DND-41 (cell line): Measurements from ENCODE around the gene ALKBH5.

ENCODE experiments used
- ATAC-seq: fragments of 200-7000 bp; cut with Tn5 transposase; 3 replicates; pipeline ENCODE4 v1.9.1; 2021; ENCODE audit warnings: low read depth; ENCODE audit not compliant: insufficient read depth
- DNase-seq: peaks from one replicate; pipeline ENCODE4 v3.0.0-alpha.2; 2020
- H2AFZ ChIP-seq: 2 replicates; pipeline ENCODE4 v1.6.0; 2012; ENCODE audit warnings: low read depth, low read length
- H3K27ac ChIP-seq: 2 replicates; pipeline ENCODE4 v1.5.1; 2012; ENCODE audit warnings: low read length, inconsistent platforms
- H3K27me3 ChIP-seq: fragments of 200-600 bp; sonication (generic); 2 replicates; pipeline ENCODE4 v1.6.0; 2012; ENCODE audit warnings: low read length, mild to moderate bottlenecking, inconsistent platforms; ENCODE audit not compliant: insufficient read depth, poor library complexity
- H3K36me3 ChIP-seq: 2 replicates; pipeline ENCODE4 v1.5.1; 2012; ENCODE audit warnings: low read length, inconsistent platforms; ENCODE audit not compliant: insufficient read depth
- H3K4me1 ChIP-seq: 2 replicates; pipeline ENCODE4 v1.5.1; 2012; ENCODE audit warnings: mild to moderate bottlenecking, low read length; ENCODE audit not compliant: insufficient read depth
- H3K4me2 ChIP-seq: 2 replicates; pipeline ENCODE4 v1.6.0; 2012; ENCODE audit warnings: mild to moderate bottlenecking, moderate library complexity, low read length, inconsistent platforms; ENCODE audit not compliant: insufficient read depth
- H3K4me3 ChIP-seq, 2 experiments: fragments of 200-600 bp in 1 of 2; shearing (Covaris generic) in 1 of 2; 2 replicates each; pipeline ENCODE4 v1.5.1; 2012 to 2016; ENCODE audit warnings: inconsistent platforms in 2 of 2, low read length in 2 of 2, mild to moderate bottlenecking in 2 of 2, low read depth in 1 of 2, moderate library complexity in 1 of 2
- H3K79me2 ChIP-seq: 2 replicates; pipeline ENCODE4 v1.6.0; 2012; ENCODE audit warnings: low read length, inconsistent platforms; ENCODE audit not compliant: insufficient read depth
- H3K9ac ChIP-seq: 2 replicates; pipeline ENCODE4 v1.6.0; 2012; ENCODE audit warnings: low read depth, mild to moderate bottlenecking, inconsistent platforms, low read length, moderate library complexity
- H3K9me3 ChIP-seq: 2 replicates; pipeline ENCODE4 v1.5.1; 2012; ENCODE audit warnings: low read length, moderate library complexity, mild to moderate bottlenecking, inconsistent platforms; ENCODE audit not compliant: insufficient read depth, severe bottlenecking
- H4K20me1 ChIP-seq: 2 replicates; pipeline ENCODE4 v1.6.0; 2012; ENCODE audit warnings: low read length; ENCODE audit not compliant: insufficient read depth
- EZH2 ChIP-seq: IDR thresholded peaks from 3 replicates; pipeline ENCODE4 v1.6.1; 2012; ENCODE audit warnings: borderline replicate concordance, low read depth, mild to moderate bottlenecking, moderate library complexity, low read length, inconsistent platforms; ENCODE audit not compliant: severe bottlenecking
- TF ChIP-seq, protein P1 (sequence below): IDR thresholded peaks from 2 replicates; pipeline ENCODE4 v1.5.1; 2012; ENCODE audit warnings: borderline replicate concordance, low read length, moderate library complexity, mild to moderate bottlenecking; ENCODE audit not compliant: poor library complexity, severe bottlenecking; ENCODE audit errors: extremely low read depth

ALKBH5 gene

DNA sequence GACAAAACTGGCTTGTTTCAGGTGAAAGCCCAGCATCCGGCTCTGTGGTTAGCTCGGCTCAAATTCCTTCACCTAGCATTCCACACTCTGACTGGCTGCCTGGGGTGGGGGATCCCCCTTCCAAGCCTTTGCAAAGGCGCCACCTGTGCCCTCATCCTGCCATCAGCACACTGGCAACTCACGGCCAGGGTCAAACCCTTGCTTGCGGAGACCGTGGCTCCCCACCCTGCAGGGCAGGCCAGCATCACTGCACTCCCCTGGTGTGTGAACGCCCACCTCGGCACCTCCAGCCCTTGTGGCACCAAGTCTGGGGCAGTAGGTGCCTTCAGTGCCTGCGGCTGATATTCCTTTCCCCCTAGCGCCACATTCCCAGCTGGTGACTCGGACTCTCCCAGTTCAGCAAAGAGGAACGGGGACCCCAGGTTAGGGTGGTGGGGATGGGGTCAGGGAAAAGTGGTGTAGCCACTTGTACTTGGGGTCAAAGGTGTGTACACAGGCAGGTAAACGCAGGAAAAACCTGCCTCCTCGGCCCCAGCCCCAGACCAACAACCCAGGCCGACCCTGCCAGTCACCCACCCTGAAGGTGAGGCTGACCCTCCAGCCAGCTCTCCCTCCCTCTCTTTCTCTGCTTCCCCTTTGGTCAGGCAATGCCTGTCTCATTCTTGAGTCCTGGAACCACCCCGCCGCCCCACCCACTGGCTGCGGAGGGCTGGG is 73.8 kb downstream of the ALKBH5 start:
- Histone ChIP-seq H3K4me1 (peaks cover 54% of the 10 kb centered on the region), H3K9me3 (no peaks in the 10 kb centered on the region), H4K20me1 (peaks cover 42% of the 10 kb centered on the region; the same call in 1 of the 2 replicates), H3K36me3 (peaks cover 45% of the 10 kb centered on the region), H2AFZ (peak overlapping the region; percentile 93), H3K4me2 (peak overlapping the region; percentile 91), H3K79me2 (peaks cover 46% of the 10 kb centered on the region), H3K9ac (peak overlapping the region; percentile 92), H3K27ac (peak overlapping the region; percentile 81), H3K4me3 (peak overlapping the region; percentile 70 to 74), H3K27me3 (no peaks in the 10 kb centered on the region)
- no peak for TF ChIP-seq EZH2
- TF ChIP-seq, protein P1, sequence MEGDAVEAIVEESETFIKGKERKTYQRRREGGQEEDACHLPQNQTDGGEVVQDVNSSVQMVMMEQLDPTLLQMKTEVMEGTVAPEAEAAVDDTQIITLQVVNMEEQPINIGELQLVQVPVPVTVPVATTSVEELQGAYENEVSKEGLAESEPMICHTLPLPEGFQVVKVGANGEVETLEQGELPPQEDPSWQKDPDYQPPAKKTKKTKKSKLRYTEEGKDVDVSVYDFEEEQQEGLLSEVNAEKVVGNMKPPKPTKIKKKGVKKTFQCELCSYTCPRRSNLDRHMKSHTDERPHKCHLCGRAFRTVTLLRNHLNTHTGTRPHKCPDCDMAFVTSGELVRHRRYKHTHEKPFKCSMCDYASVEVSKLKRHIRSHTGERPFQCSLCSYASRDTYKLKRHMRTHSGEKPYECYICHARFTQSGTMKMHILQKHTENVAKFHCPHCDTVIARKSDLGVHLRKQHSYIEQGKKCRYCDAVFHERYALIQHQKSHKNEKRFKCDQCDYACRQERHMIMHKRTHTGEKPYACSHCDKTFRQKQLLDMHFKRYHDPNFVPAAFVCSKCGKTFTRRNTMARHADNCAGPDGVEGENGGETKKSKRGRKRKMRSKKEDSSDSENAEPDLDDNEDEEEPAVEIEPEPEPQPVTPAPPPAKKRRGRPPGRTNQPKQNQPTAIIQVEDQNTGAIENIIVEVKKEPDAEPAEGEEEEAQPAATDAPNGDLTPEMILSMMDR, result no peak
- DNase-seq, result no peak
- ATAC-seq, result peak; percentile 0; the same call in 1 of the 3 replicates

- Histone ChIP-seq H3K9ac (peak overlapping the region; percentile 92), H3K4me2 (peak overlapping the region; percentile 91), H3K4me3 (peak overlapping the region; percentile 70 to 74), H3K36me3 (peaks cover 44% of the 10 kb centered on the region), H3K27ac (peak overlapping the region; percentile 81), H3K4me1 (peaks cover 57% of the 10 kb centered on the region), H4K20me1 (peaks cover 42% of the 10 kb centered on the region; the same call in 1 of the 2 replicates), H3K27me3 (no peaks in the 10 kb centered on the region), H2AFZ (peak overlapping the region; percentile 93), H3K79me2 (peaks cover 47% of the 10 kb centered on the region), H3K9me3 (no peaks in the 10 kb centered on the region)
- no peak for TF ChIP-seq EZH2
- TF ChIP-seq, protein P1, result peak; percentile 11
- ATAC-seq (peak; percentile 49), DNase-seq (peak; percentile 50)
Observed at GRCh38 chr17:18257982-18258355, 74.3 kb downstream of the ALKBH5 start.

DNA sequence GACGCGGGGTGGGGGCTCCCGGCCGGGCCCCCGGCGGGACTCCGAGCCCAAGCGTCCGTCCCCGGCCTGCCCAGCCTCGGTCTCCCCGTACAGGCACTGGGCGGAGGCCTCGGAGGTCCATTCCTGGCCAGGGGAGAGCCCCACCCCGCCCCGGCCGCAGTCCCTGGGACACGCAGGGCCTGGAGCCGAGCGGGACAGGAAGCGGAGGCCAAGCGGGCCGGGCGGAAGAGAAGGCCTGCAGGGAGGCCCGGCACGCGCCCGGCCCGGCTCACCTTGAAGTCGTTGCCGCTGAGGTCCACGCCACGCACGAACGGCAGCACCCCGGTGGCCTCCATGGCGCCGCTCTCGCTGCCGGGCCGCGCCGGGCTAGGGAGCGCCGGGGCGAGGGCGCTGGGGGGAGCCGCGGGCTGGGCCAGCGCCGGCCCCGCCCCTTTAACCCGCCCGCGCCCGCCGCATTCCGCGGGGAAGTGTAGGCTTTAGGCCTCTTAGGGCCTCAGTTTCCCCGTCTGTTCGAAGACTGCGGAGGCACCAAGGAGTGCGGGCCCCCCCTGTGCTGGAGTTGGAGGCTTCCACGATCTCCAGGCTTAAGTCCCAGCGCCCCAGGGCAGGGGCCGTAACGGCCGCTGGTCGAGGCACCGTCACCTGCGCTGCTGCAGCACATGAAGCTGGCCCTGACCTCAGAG is 74.9 kb downstream of the ALKBH5 start, which contains the start of gene FLII:
TSS of gene FLII (minus strand) at position 383 of the 683 bp plus-strand sequence. CDS start at position 335, 48 bp downstream.
- Histone ChIP-seq H3K9ac (peak within 1 kb of the TSS; percentile 92), H3K27me3 (no peaks in the 10 kb centered on the region), H3K4me2 (peak within 1 kb of the TSS; percentile 91), H3K79me2 (peaks cover 47% of the 10 kb centered on the region), H2AFZ (peak within 1 kb of the TSS; percentile 93), H3K4me3 (peak within 1 kb of the TSS; percentile 70 to 83), H3K4me1 (peaks cover 57% of the 10 kb centered on the region), H4K20me1 (peaks cover 38% of the 10 kb centered on the region; the same call in 1 of the 2 replicates), H3K27ac (peak within 1 kb of the TSS; percentile 81), H3K36me3 (peaks cover 44% of the 10 kb centered on the region), H3K9me3 (no peaks in the 10 kb centered on the region)
- ATAC-seq (peak; percentile 57), DNase-seq (peak; percentile 58)
- no peak for TF ChIP-seq EZH2
- TF ChIP-seq, protein P1, result no peak
